WTC11 (cell line): ENCODE measurements around the gene LY6G6F. TPM values are rescaled to one million over a fixed set of nuclear protein-coding genes. Genes with fewer than 3 reads are reported as not detected.

Experiments used
- ATAC-seq: fragments of 200-7000 bp; cut with Tn5 transposase; 2 replicates; pipeline ENCODE4 v1.10.0; 2021; ENCODE audit warnings: mild to moderate bottlenecking, moderate library complexity
- CTCF ChIA-PET: fragments of 300-600 bp; sonication (Branson Sonifier 250); formaldehyde crosslinking; loops from one replicate; lab custom pipeline; 2021; ENCODE audit warnings: antibody characterized with exemption; lab: Charles Lee
- POLR2A ChIA-PET: fragments of 350-600 bp; sonication (Branson Sonifier 250); formaldehyde crosslinking; loops from one replicate; lab custom pipeline; 2021; ENCODE audit warnings: antibody characterized with exemption; lab: Charles Lee
- DNase-seq: peaks from one replicate; pipeline ENCODE4 v3.0.0; 2021; ENCODE audit warnings: low spot score
- H3K27ac Mint-ChIP-seq: 2 replicates; pipeline ENCODE4 v1.8.0; 2021; ENCODE audit warnings: mixed read lengths
- H3K27me3 Mint-ChIP-seq: 2 replicates; pipeline ENCODE4 v1.8.0; 2021; ENCODE audit warnings: low read depth, mild to moderate bottlenecking, moderate library complexity, mixed read lengths
- H3K36me3 Mint-ChIP-seq: 2 replicates; pipeline ENCODE4 v1.8.0; 2021; ENCODE audit warnings: mixed read lengths
- H3K4me1 Mint-ChIP-seq: 2 replicates; pipeline ENCODE4 v1.8.0; 2022; ENCODE audit warnings: mixed read lengths
- H3K4me3 Mint-ChIP-seq: 2 replicates; pipeline ENCODE4 v1.8.0; 2021; ENCODE audit warnings: mild to moderate bottlenecking, moderate library complexity, mixed read lengths
- H3K9me3 Mint-ChIP-seq: 2 replicates; pipeline ENCODE4 v1.8.0; 2021; ENCODE audit warnings: mixed read lengths
- ATF2 ChIP-seq: sonication (generic); formaldehyde crosslinking; IDR thresholded peaks from 2 replicates; pipeline ENCODE4 v1.8.1; 2022; ENCODE audit warnings: low read depth, missing genetic modification reagents, borderline replicate concordance
- ATF3 ChIP-seq: sonication (generic); formaldehyde crosslinking; conservative IDR thresholded peaks from 2 replicates; pipeline ENCODE4 v1.8.1; 2022; ENCODE audit warnings: mild to moderate bottlenecking, missing genetic modification reagents
- CREM ChIP-seq: sonication (generic); formaldehyde crosslinking; IDR thresholded peaks from 2 replicates; pipeline ENCODE4 v1.8.1; 2022; ENCODE audit warnings: mild to moderate bottlenecking, missing genetic modification reagents, moderate library complexity
- FOXP4 ChIP-seq: sonication (generic); formaldehyde crosslinking; IDR thresholded peaks from 2 replicates; pipeline ENCODE4 v1.8.0; 2022; ENCODE audit warnings: mild to moderate bottlenecking, missing genetic modification reagents
- PREB ChIP-seq: sonication (generic); formaldehyde crosslinking; IDR thresholded peaks from 2 replicates; pipeline ENCODE4 v1.8.1; 2022; ENCODE audit warnings: mild to moderate bottlenecking, missing genetic modification reagents, moderate library complexity, borderline replicate concordance
- STAT6 ChIP-seq: sonication (generic); formaldehyde crosslinking; conservative IDR thresholded peaks from 2 replicates; pipeline ENCODE4 v1.8.1; 2023; ENCODE audit warnings: mild to moderate bottlenecking, low read depth, missing genetic modification reagents, moderate library complexity
- ZNF317 ChIP-seq: sonication (generic); formaldehyde crosslinking; IDR thresholded peaks from 2 replicates; pipeline ENCODE4 v1.8.1; 2023; ENCODE audit warnings: low read depth, mild to moderate bottlenecking, moderate library complexity, missing genetic modification reagents, borderline replicate concordance
- ZSCAN18 ChIP-seq: fragments of 250-450 bp; sonication (Bioruptor Pico); IDR thresholded peaks from 2 replicates; pipeline ENCODE4 v2.1.2; 2022; ENCODE audit warnings: mild to moderate bottlenecking, moderate library complexity
- total RNA-seq: library from RNA; stranded (reverse); gene quantifications from 3 replicates; pipeline ENCODE4 v1.2.3, GENCODE V29; 2021

Gene LY6G6F
- total RNA-seq, 1 experiment from 2014 or later: not detected

GRCh38 chr6:31692353-31692752 lies 14.3 kb upstream of the LY6G6F start:
- DNase-seq (no peak), ATAC-seq (no peak)
- Mint-ChIP-seq H3K9me3 (no peaks in the 10 kb centered on the region), H3K4me1 (no peaks in the 10 kb centered on the region), H3K27me3 (no peaks in the 10 kb centered on the region), H3K4me3 (no peak overlapping the region), H3K36me3 (peaks cover 23% of the 10 kb centered on the region), H3K27ac (no peak overlapping the region)
- ChIA-PET POLR2A (interaction anchor here (0.5 kb wide), 1 partner anchor 112 kb away, joined by 3 read pairs; no protein-coding TSS in a partner anchor), CTCF (no interaction called here)
- TF ChIP-seq FOXP4 (CRISPR knock-in tag) (no peak), PREB (CRISPR knock-in tag) (no peak), STAT6 (CRISPR knock-in tag) (no peak)

- Mint-ChIP-seq H3K27me3 (no peaks in the 10 kb centered on the region), H3K36me3 (peaks cover 21% of the 10 kb centered on the region), H3K27ac (no peak overlapping the region), H3K9me3 (no peaks in the 10 kb centered on the region), H3K4me1 (no peaks in the 10 kb centered on the region), H3K4me3 (no peak overlapping the region)
- ChIA-PET CTCF (no interaction called here), POLR2A (interaction anchor here (0.5 kb wide), 1 partner anchor 112 kb away, joined by 3 read pairs; no protein-coding TSS in a partner anchor)
- no peak for ATAC-seq
- DNase-seq: no peak
- TF ChIP-seq ATF3 (CRISPR knock-in tag): no peak
- TF ChIP-seq ZNF317 (CRISPR knock-in tag): no peak
Observed at GRCh38 chr6:31692886-31693285, 13.8 kb upstream of the LY6G6F start.

GRCh38 chr6:31693535-31693934 lies 13.1 kb upstream of the LY6G6F start:
- H3K27me3 Mint-ChIP-seq: no peaks in the 10 kb centered on the region
- ChIA-PET POLR2A (no interaction called here), CTCF (interaction anchor here (0.6 to 1.2 kb wide), 3 partner anchors 11 to 44 kb away, joined by 3 to 5 read pairs (median 3); no protein-coding TSS in a partner anchor)
- no peak for DNase-seq
- ATAC-seq: no peak
- no peaks in the 10 kb centered on the region for H3K9me3 Mint-ChIP-seq
- peaks cover 19% of the 10 kb centered on the region for H3K36me3 Mint-ChIP-seq
- no peak overlapping the region for H3K4me3 Mint-ChIP-seq
- no peak overlapping the region for H3K27ac Mint-ChIP-seq
- TF ChIP-seq ATF2 (CRISPR knock-in tag) (no peak), CREM (CRISPR knock-in tag) (no peak), PREB (CRISPR knock-in tag) (no peak), ZSCAN18 (CRISPR knock-in tag) (no peak)
- TF ChIP-seq, all 79 proteins: peak for 0
- H3K4me1 Mint-ChIP-seq: no peaks in the 10 kb centered on the region
